H1 (cell line): Measurements from ENCODE around the gene DOCK10. TPM values are rescaled to one million over a fixed set of nuclear protein-coding genes. Genes with fewer than 3 reads are reported as not detected.

ENCODE experiments used
- ASH2L ChIP-seq: fragments of 200-600, 300-600 bp; sonication (generic); IDR thresholded peaks from one replicate; pipeline ENCODE4 v1.7.1; 2017; ENCODE audit warnings: low read length
- CTBP2 ChIP-seq: IDR thresholded peaks from 2 replicates; pipeline ENCODE4 v1.7.0; 2011; ENCODE audit warnings: borderline replicate concordance, mild to moderate bottlenecking, moderate library complexity, mixed read lengths, low read length; ENCODE audit not compliant: insufficient read depth, insufficient read length
- MAFK ChIP-seq: IDR thresholded peaks from 2 replicates; pipeline ENCODE4 v1.6.1; 2012; ENCODE audit warnings: low read depth, mild to moderate bottlenecking, improper control_type of control experiment, low read length
- polyA plus RNA-seq, 7 experiments: library from polyadenylated mRNA; depleted of rRNA in 3 of 7; stranded (reverse) in 5 of 7; unstranded in 2 of 7; fragments of >200 nt in 5 of 7; fragments of 200-250 nt in 2 of 7; gene quantifications; 1 replicate in 5 of 7; 2 replicates in 1 of 7; 4 replicates in 1 of 7; pipeline versions ENCODE4 v1.2.1 to v1.2.3, GENCODE V29; 2011 to 2013; ENCODE audit warnings: missing spikeins in 2 of 7, mixed read lengths in 2 of 7
- total RNA-seq: library from RNA; stranded (reverse); fragmentation: NEBNext Ultra II Directional; extraction: Animal tissue kit (Norgen Biotek cat#: 25700); gene quantifications from 2 replicates; pipeline ENCODE4 v1.2.1, GENCODE V29; 2021
- TF ChIP-seq, protein P1 (sequence below): IDR thresholded peaks from 2 replicates; pipeline ENCODE4 v1.6.1; 2011; ENCODE audit warnings: low read depth, mild to moderate bottlenecking, low read length; ENCODE audit not compliant: insufficient read depth

DOCK10 gene
- total and polyA plus RNA-seq, 2 of the 8 experiments (the other 6 are each of a cell fraction or from before 2014, with no cell fraction given) = 0.33 to 1.6 TPM

DNA sequence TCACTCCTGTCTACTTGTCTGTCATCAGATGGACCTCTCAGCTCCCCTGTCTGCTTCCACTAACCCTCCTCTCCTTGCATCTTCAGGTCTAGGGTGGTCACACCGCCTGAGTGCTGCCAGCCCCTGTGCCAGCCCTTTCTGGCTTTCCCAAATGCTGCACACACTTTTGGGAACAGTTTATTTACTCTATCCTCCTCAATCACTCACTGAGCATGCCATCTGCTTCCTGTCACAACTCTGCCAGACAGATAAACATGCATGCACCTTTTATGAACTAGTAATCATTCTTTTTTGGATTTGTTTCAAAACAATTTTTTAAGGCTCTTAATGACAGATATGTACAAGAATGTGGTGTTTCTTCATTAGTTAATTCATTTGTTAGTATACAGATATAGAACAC lies 269.8 kb downstream of the DOCK10 start (continued):
- no peak for TF ChIP-seq MAFK
- no peak for TF ChIP-seq CTBP2
- TF ChIP-seq, protein P1, sequence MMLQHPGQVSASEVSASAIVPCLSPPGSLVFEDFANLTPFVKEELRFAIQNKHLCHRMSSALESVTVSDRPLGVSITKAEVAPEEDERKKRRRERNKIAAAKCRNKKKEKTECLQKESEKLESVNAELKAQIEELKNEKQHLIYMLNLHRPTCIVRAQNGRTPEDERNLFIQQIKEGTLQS = no peak
- TF ChIP-seq ASH2L = no peak
